ENCODE results near the gene PDE6A. TPM values are rescaled to one million over a fixed set of nuclear protein-coding genes. Genes with fewer than 3 reads are reported as not detected.

PDE6A gene
- total and polyA plus RNA-seq, 9 of the 15 experiments (the other 6 are each of a cell fraction or from before 2014, with no cell fraction given) = 0.01 to 0.04 (median 0.01) TPM; not detected in 6

- Histone ChIP-seq H3K27ac (ENCODE audit: extremely low read depth, low read depth, low read length) (no peak overlapping the region), H3K9me1 (ENCODE audit: control insufficient read depth, insufficient read depth, low read length) (no peaks in the 10 kb centered on the region), H3K4me3 (no peak overlapping the region), H3K4me1 (replicated peaks in 1 of 2; ENCODE audit: control insufficient read depth in 2 of 2, insufficient read depth in 2 of 2, low read length in 2 of 2) (no peaks in the 10 kb centered on the region), H3K4me2 (ENCODE audit: insufficient read depth, low read length) (no peak overlapping the region), H3K36me3 (ENCODE audit: control insufficient read depth, insufficient read depth, low read length) (peaks cover 91% of the 10 kb centered on the region; the same call in 2 of the 3 replicates), H3K9ac (ENCODE audit: insufficient read depth in 1 of 2, low read depth in 2 of 2, low read length in 2 of 2) (no peak overlapping the region), H2AFZ (ENCODE audit: low read depth, low read length) (no peak overlapping the region), H3K79me2 (ENCODE audit: control insufficient read depth, insufficient read depth, low read length) (peaks cover 15% of the 10 kb centered on the region; the same call in 2 of the 3 replicates), H3K27me3 (ENCODE audit: control insufficient read depth in 2 of 2, insufficient read depth in 2 of 2, low read length in 2 of 2) (no peaks in the 10 kb centered on the region), H3K9me3 (replicated peaks; ENCODE audit: control insufficient read depth, insufficient read depth, low read depth, low read length) (no peaks in the 10 kb centered on the region), H4K20me1 (replicated peaks; ENCODE audit: control insufficient read depth, insufficient read depth, low read length) (no peaks in the 10 kb centered on the region)
- ATAC-seq (no peak), FAIRE-seq (no peak), DNase-seq (ENCODE audit: extremely low read depth in 1 of 4, low spot score in 3 of 4) (no peak)
- BruUV-seq (replicated peaks) = no TSS peak
- in situ Hi-C loops (cut with MboI) = loop anchor here (5.0 kb wide), 1 partner anchor 190 kb away; no protein-coding TSS in a partner anchor
- intact Hi-C loops (cut with micrococcal nuclease) = loop anchor here (5.0 kb wide), 1 partner anchor 45 kb away; no protein-coding TSS in a partner anchor
- WGBS (ENCODE audit: insufficient coverage, low coverage, missing lambda C conversion rate) = 75% methylated on average over 5 of the region's 5 CpGs
- CTCF ChIA-PET (ENCODE audit: low intra/inter-chr PET ratio) = interaction anchor here (2.3 to 7.8 kb wide), 2 partner anchors 170 to 190 kb away, joined by 22 to 108 read pairs; no protein-coding TSS in a partner anchor
- POLR2A ChIA-PET = interaction anchor here (0.7 to 1.1 kb wide), 3 partner anchors 10 to 188 kb away, joined by 3 to 5 read pairs (median 4); no protein-coding TSS in a partner anchor
- peak; percentile 87 for TF ChIP-seq RFX1 (IDR thresholded peaks at IDR 0.05)
- TF ChIP-seq PML (IDR thresholded peaks at IDR 0.05; ENCODE audit: low read length) = no peak
Measured at GRCh38 chr5:149827086-149827485, 117.5 kb downstream of the PDE6A start.

GRCh38 chr5:149826574-149826973, 118.0 kb downstream of the PDE6A start:
- peaks cover 15% of the 10 kb centered on the region; the same call in 2 of the 3 replicates for H3K79me2 ChIP-seq (ENCODE audit: control insufficient read depth, insufficient read depth, low read length)
- H3K9ac ChIP-seq (ENCODE audit: insufficient read depth in 1 of 2, low read depth in 2 of 2, low read length in 2 of 2) = no peak overlapping the region
- ATAC-seq (no peak), DNase-seq (ENCODE audit: extremely low read depth in 1 of 4, low spot score in 3 of 4) (no peak), FAIRE-seq (no peak)
- H2AFZ ChIP-seq (ENCODE audit: low read depth, low read length) = no peak overlapping the region
- no peak overlapping the region for H3K4me2 ChIP-seq (ENCODE audit: insufficient read depth, low read length)
- H3K27me3 ChIP-seq (ENCODE audit: control insufficient read depth in 2 of 2, insufficient read depth in 2 of 2, low read length in 2 of 2) = no peaks in the 10 kb centered on the region
- H3K4me1 ChIP-seq (replicated peaks in 1 of 2; ENCODE audit: control insufficient read depth in 2 of 2, insufficient read depth in 2 of 2, low read length in 2 of 2) = no peaks in the 10 kb centered on the region
- H4K20me1 ChIP-seq (replicated peaks; ENCODE audit: control insufficient read depth, insufficient read depth, low read length) = no peaks in the 10 kb centered on the region
- no peak overlapping the region for H3K4me3 ChIP-seq
- no peaks in the 10 kb centered on the region for H3K9me1 ChIP-seq (ENCODE audit: control insufficient read depth, insufficient read depth, low read length)
- no peak overlapping the region for H3K27ac ChIP-seq (ENCODE audit: extremely low read depth, low read depth, low read length)
- BruUV-seq (replicated peaks) = no TSS peak
- in situ Hi-C loops (cut with MboI) = loop anchor here (5.0 kb wide), 1 partner anchor 189 kb away; no protein-coding TSS in a partner anchor
- WGBS (ENCODE audit: insufficient coverage, low coverage, missing lambda C conversion rate) = 87% methylated on average over 7 of the region's 9 CpGs
- ChIA-PET CTCF (ENCODE audit: low intra/inter-chr PET ratio) (interaction anchor here (7.8 kb wide), 1 partner anchor 189 kb away, joined by 108 read pairs; no protein-coding TSS in a partner anchor), POLR2A (interaction anchor here (0.7 to 1.1 kb wide), 2 partner anchors 10 to 188 kb away, joined by 3 to 4 read pairs; no protein-coding TSS in a partner anchor)
- H3K36me3 ChIP-seq (ENCODE audit: control insufficient read depth, insufficient read depth, low read length) = peaks cover 91% of the 10 kb centered on the region; the same call in 2 of the 3 replicates
- intact Hi-C loops (cut with micrococcal nuclease) = loop anchor here (5.0 kb wide), 1 partner anchor 44 kb away; no protein-coding TSS in a partner anchor
- no peaks in the 10 kb centered on the region for H3K9me3 ChIP-seq (replicated peaks; ENCODE audit: control insufficient read depth, insufficient read depth, low read depth, low read length)
- TF ChIP-seq FOSL1 (tag; conservative IDR thresholded peaks at IDR 0.05) (no peak), ELK1 (CRISPR knock-in tag; IDR thresholded peaks at IDR 0.05) (no peak), BRD9 (IDR thresholded peaks at IDR 0.05; ENCODE audit: low read depth, partially characterized antibody) (no peak), ZZZ3 (IDR thresholded peaks at IDR 0.05) (no peak), RBM17 (IDR thresholded peaks at IDR 0.05; ENCODE audit: borderline replicate concordance, low read depth, low read length) (no peak), ZBED1 (IDR thresholded peaks at IDR 0.05) (no peak), HMGXB4 (CRISPR knock-in tag; IDR thresholded peaks at IDR 0.05) (no peak), THRAP3 (IDR thresholded peaks at IDR 0.05; ENCODE audit: borderline replicate concordance) (no peak), ZNF212 (CRISPR knock-in tag; IDR thresholded peaks at IDR 0.05) (no peak), ETS1 (conservative IDR thresholded peaks at IDR 0.05; ENCODE audit: control insufficient read depth, low read depth, low read length) (no peak)
